HEK293T (cell line): ENCODE results near the gene RAB22A.

Experiments used
- ARNT ChIP-seq: fragments of 450-650 bp; IDR thresholded peaks from 2 replicates; pipeline ENCODE4 v1.6.1; 2017; ENCODE audit warnings: mild to moderate bottlenecking
- BHLHE40 ChIP-seq: fragments of 450-650 bp; IDR thresholded peaks from 2 replicates; pipeline ENCODE4 v1.6.1; 2016; ENCODE audit warnings: mild to moderate bottlenecking, moderate library complexity, borderline replicate concordance
- ELF4 ChIP-seq: fragments of 450-650 bp; IDR thresholded peaks from 2 replicates; pipeline ENCODE4 v1.6.1; 2017; ENCODE audit warnings: antibody characterized with exemption
- FOXA1 ChIP-seq: fragments of 450-650 bp; IDR thresholded peaks from 2 replicates; pipeline ENCODE4 v1.6.1; 2016; ENCODE audit warnings: mild to moderate bottlenecking
- FOXK2 ChIP-seq: fragments of 450-650 bp; IDR thresholded peaks from 2 replicates; pipeline ENCODE4 v1.6.1; 2016; ENCODE audit warnings: mild to moderate bottlenecking
- FOXM1 ChIP-seq: fragments of 450-650 bp; IDR thresholded peaks from 2 replicates; pipeline ENCODE4 v1.6.1; 2017; ENCODE audit warnings: mild to moderate bottlenecking, borderline replicate concordance
- HDGF ChIP-seq: fragments of 450-650 bp; IDR thresholded peaks from 2 replicates; pipeline ENCODE4 v1.6.1; 2017; ENCODE audit warnings: antibody characterized with exemption, borderline replicate concordance
- L3MBTL2 ChIP-seq: fragments of 450-650 bp; conservative IDR thresholded peaks from 2 replicates; pipeline ENCODE4 v1.6.1; 2016; ENCODE audit warnings: mild to moderate bottlenecking
- PKNOX1 ChIP-seq: fragments of 450-650 bp; IDR thresholded peaks from 2 replicates; pipeline ENCODE4 v1.6.1; 2016
- SP1 ChIP-seq: fragments of 450-650 bp; IDR thresholded peaks from 2 replicates; pipeline ENCODE4 v1.6.1; 2017
- SUZ12 ChIP-seq: fragments of 450-650 bp; IDR thresholded peaks from 2 replicates; pipeline ENCODE4 v1.6.1; 2016; ENCODE audit warnings: mild to moderate bottlenecking
- TARDBP ChIP-seq: fragments of 450-650 bp; IDR thresholded peaks from 2 replicates; pipeline ENCODE4 v1.6.1; 2016

GRCh38 chr20:58267389-58268215 is 41.9 kb upstream of the RAB22A start:
- TF ChIP-seq ELF4 (no peak), TARDBP (no peak), FOXK2 (no peak), ARNT (no peak), HDGF (no peak), SP1 (no peak), FOXM1 (no peak), SUZ12 (no peak), BHLHE40 (no peak), FOXA1 (no peak), L3MBTL2 (no peak), PKNOX1 (no peak)
